GM18520 (cell line): ENCODE data around the gene ZNF451.

ENCODE experiments used
- ATAC-seq: cut with Tn5 transposase; IDR thresholded peaks from one replicate; pipeline ENCODE4 v1.9.1; 2021; ENCODE audit not compliant: unreplicated experiment

The ZNF451 gene

DNA sequence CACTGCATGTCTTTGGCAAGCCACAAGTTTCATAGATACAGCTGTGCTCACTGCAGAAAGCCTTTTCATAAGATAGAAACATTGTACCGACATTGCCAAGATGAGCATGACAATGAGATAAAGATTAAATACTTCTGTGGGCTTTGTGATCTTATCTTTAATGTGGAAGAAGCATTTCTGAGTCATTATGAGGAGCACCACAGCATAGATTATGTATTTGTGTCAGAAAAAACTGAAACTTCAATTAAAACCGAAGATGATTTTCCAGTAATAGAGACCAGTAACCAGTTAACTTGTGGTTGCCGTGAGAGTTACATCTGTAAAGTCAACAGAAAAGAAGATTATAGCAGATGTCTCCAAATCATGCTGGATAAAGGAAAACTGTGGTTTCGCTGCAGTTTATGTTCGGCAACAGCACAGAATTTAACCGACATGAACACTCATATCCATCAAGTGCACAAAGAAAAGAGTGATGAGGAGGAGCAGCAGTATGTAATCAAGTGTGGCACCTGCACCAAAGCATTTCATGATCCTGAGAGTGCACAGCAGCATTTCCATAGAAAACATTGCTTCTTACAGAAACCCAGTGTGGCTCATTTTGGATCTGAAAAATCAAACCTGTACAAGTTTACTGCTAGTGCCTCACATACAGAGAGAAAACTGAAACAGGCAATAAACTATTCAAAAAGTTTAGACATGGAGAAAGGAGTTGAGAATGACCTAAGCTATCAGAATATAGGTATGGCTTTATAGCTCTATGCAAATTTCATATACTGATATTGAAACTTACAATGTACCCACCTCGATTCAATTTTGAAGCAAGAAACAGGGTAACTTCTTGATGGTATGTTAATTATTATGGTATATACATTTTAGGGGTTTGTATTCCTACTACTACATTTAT lies 58.2 kb downstream of the ZNF451 start:
- ATAC-seq, result no peak

GRCh38 chr6:57158658-57159057 lies 68.7 kb downstream of the ZNF451 start:
- ATAC-seq, result no peak

DNA sequence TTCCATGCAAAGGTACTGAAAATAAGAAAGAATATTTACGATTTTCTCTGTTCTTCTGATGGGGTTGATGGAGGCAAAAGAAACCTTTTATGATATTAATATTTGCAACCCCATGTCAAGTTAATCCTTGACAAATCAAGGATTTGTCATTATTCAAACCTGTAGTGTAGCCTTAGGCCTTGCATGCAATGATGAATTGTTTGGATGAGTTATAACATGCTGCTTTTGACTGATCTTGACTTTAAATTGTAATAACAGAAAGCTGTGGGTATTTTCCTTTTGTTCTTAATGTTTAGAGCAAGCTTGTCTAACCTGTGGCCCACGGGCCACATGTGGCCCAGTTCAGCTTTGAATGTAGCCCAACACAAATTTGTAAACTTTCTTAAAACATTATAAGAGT lies 69.1 kb downstream of the ZNF451 start:
- ATAC-seq, result no peak

- ATAC-seq, result no peak
These were observed 72.0 kb downstream of the ZNF451 start for GRCh38 chr6:57162028-57162427.

GRCh38 chr6:57162516-57162915 lies 72.5 kb downstream of the ZNF451 start:
- ATAC-seq, result no peak

GRCh38 chr6:57163956-57164355 lies 74.0 kb downstream of the ZNF451 start:
- ATAC-seq, result no peak

- no peak for ATAC-seq
These were observed 75.1 kb downstream of the ZNF451 start for GRCh38 chr6:57165080-57165479.

- ATAC-seq, result peak; percentile 80
These were observed 82.4 kb downstream of the ZNF451 start, which contains the start of gene BAG2 for GRCh38 chr6:57172136-57173055. TSS of gene BAG2 (plus strand) at chr6:57172326. CDS start at chr6:57172698, 372 bp downstream.

DNA sequence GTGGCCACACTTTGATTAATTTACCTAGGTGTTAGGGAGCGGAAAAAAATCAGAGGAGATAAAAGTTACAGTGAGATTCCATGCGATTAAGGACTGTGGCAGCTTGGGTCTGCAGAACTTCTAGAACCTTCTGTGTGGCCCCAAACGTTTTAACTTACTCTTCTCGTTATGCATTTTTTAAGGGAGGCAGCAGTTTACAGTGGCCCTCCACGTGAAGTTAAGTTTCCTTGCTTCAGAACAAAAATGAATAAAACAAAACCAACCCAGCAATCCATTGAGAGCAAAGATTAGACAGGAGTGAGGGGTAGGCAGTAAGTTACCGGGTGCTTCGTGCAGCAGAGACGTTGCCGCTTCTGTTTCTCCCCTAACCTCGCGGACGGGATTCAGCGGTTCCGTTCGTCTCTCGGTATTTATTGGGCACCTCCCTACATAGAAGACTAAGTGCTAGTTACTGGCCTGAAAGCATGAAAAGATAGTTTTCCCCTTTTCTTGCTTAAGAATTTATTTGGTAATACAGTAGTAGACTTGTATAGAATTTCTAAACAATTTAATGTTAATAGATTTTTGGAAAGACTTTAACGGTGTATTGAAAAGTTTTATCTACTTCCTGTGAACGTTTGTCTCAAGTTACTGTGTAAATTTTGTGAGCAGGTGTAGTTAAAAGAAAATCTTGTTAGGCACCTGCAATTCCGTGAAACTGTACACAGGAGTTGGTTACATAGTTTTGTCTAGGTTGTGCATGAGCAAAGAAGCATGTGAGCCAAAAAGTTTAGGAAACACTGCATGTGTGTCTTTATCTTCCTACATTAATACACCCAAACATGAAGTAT lies 83.3 kb downstream of the ZNF451 start:
- ATAC-seq, result no peak

DNA sequence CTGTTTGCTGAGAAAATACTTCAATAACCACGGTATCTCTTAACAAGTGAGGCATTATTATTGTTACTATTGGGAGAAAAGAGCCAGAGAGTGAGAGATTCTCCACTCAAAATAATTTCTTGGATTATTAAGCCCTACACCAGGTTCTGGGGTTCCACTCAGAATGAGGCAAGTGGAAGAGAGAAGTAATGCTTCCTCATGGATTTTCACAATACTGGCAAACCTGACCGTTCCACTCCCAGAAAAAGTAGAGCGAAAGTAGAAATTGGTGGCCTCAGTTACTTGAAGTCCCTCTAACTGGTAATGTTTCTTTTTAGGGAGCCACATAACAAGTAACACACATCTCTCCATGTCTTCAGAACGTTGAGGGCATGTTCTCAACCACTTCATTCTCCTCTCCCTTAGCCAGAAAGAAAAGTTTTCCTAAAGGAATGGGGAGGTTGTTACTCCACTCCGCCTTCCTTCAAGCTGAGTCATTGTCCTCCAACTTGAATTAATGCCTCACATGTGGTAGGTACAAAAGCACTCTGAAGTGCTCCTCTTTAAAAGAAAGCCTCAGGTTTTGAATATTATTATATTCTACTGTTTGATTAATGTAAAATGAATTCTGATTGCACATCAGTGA lies 84.0 kb downstream of the ZNF451 start:
- ATAC-seq, result no peak

GRCh38 chr6:57174511-57174907 lies 84.5 kb downstream of the ZNF451 start:
- no peak for ATAC-seq

- no peak for ATAC-seq
These were observed 87.7 kb downstream of the ZNF451 start for GRCh38 chr6:57177545-57178265.

GRCh38 chr6:57180596-57180995 lies 90.6 kb downstream of the ZNF451 start:
- no peak for ATAC-seq

DNA sequence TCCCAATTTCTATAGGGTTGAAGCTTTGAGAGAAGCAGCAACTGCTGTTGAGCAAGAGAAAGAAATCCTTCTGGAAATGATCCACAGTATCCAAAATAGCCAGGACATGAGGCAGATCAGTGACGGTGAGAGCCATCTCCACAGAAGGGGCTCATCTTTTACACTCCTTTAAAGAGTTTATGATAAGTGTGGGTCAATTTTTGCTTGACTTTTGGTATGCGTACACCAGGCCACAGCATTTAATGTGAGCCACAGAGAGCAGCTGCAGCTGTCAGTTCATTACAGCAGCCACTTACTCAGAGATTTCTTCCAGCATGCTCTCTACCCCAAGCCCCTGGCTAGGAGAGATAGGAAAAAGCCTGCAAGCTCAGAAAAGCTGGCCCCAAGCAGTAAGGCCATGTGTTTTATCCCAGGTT lies 92.0 kb downstream of the ZNF451 start:
- no peak for ATAC-seq

GRCh38 chr6:57183336-57183735 lies 93.3 kb downstream of the ZNF451 start:
- no peak for ATAC-seq

GRCh38 chr6:57190140-57190539 lies 100.2 kb downstream of the ZNF451 start:
- no peak for ATAC-seq

DNA sequence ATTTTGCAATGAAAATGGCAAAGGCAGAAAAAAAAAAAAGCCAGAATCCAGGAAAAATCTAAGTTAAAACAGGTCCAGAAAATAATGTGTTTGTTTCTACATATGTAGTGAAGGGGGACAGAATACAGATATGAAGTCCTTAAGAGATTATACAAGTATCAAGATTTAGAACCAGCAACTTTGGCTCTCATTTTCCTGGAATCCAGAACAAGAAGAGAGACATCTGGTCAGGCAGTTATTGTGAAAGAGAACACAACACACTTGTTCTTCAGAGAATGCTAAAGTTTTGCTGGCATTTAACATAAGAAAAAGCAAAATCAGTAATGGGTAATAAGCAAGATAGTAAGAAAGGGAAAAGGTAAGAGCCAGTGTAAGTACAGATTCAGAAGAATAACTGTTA lies 103.2 kb downstream of the ZNF451 start:
- no peak for ATAC-seq

GRCh38 chr6:57195457-57195856 lies 105.5 kb downstream of the ZNF451 start:
- no peak for ATAC-seq

- no peak for ATAC-seq
These were observed 109.1 kb downstream of the ZNF451 start for GRCh38 chr6:57198926-57199636.
